ENCODE measurements around the gene CDYL2.
"Not testable (repeated sequence)": the region's sequence is repeated elsewhere in the genome, so short reads cannot be mapped to it uniquely, and the experiment has no call there.

Gene CDYL2

GRCh38 chr16:80659865-80660264 lies 144.5 kb downstream of the CDYL2 start:
- Histone ChIP-seq H3K9ac (ENCODE audit: low read depth, low read length) (no peak overlapping the region), H3K27ac (ENCODE audit: low read depth, low read length) (no peak overlapping the region), H3K4me3 (ENCODE audit: low read depth, low read length) (no peak overlapping the region), H3K27me3 (ENCODE audit: control insufficient read depth, insufficient read depth, low read length) (no peaks in the 10 kb centered on the region), H3K36me3 (ENCODE audit: control insufficient read depth, insufficient read depth, low read length) (no peaks in the 10 kb centered on the region), H3K4me1 (ENCODE audit: control insufficient read depth, insufficient read depth, low read length) (no peaks in the 10 kb centered on the region), H3K9me3 (ENCODE audit: control insufficient read depth, insufficient read depth, low read length) (no peaks in the 10 kb centered on the region)

GRCh38 chr16:80656711-80657150 lies 147.7 kb downstream of the CDYL2 start:
- Histone ChIP-seq H3K36me3 (ENCODE audit: control insufficient read depth, insufficient read depth, low read length) (no peaks in the 10 kb centered on the region), H3K27ac (ENCODE audit: low read depth, low read length) (no peak overlapping the region), H3K9ac (ENCODE audit: low read depth, low read length) (no peak overlapping the region), H3K4me1 (ENCODE audit: control insufficient read depth, insufficient read depth, low read length) (no peaks in the 10 kb centered on the region), H3K4me3 (ENCODE audit: low read depth, low read length) (no peak overlapping the region), H3K9me3 (ENCODE audit: control insufficient read depth, insufficient read depth, low read length) (no peaks in the 10 kb centered on the region), H3K27me3 (ENCODE audit: control insufficient read depth, insufficient read depth, low read length) (no peaks in the 10 kb centered on the region)

- Histone ChIP-seq H3K27me3 (ENCODE audit: control insufficient read depth, insufficient read depth, low read length) (no peaks in the 10 kb centered on the region), H3K9ac (ENCODE audit: low read depth, low read length) (no peak overlapping the region), H3K4me3 (ENCODE audit: low read depth, low read length) (no peak overlapping the region), H3K9me3 (ENCODE audit: control insufficient read depth, insufficient read depth, low read length) (no peaks in the 10 kb centered on the region), H3K36me3 (ENCODE audit: control insufficient read depth, insufficient read depth, low read length) (no peaks in the 10 kb centered on the region), H3K4me1 (ENCODE audit: control insufficient read depth, insufficient read depth, low read length) (no peaks in the 10 kb centered on the region), H3K27ac (ENCODE audit: low read depth, low read length) (no peak overlapping the region)
Measured at GRCh38 chr16:80656161-80656560, 148.2 kb downstream of the CDYL2 start.

GRCh38 chr16:80655751-80656150 lies 148.6 kb downstream of the CDYL2 start:
- no peak overlapping the region for H3K9ac ChIP-seq (ENCODE audit: low read depth, low read length)
- no peaks in the 10 kb centered on the region for H3K4me1 ChIP-seq (ENCODE audit: control insufficient read depth, insufficient read depth, low read length)
- no peaks in the 10 kb centered on the region for H3K36me3 ChIP-seq (ENCODE audit: control insufficient read depth, insufficient read depth, low read length)
- no peak overlapping the region for H3K4me3 ChIP-seq (ENCODE audit: low read depth, low read length)
- H3K27me3 ChIP-seq (ENCODE audit: control insufficient read depth, insufficient read depth, low read length), result no peaks in the 10 kb centered on the region
- H3K27ac ChIP-seq (ENCODE audit: low read depth, low read length), result no peak overlapping the region
- no peaks in the 10 kb centered on the region for H3K9me3 ChIP-seq (ENCODE audit: control insufficient read depth, insufficient read depth, low read length)

GRCh38 chr16:80654094-80654862 lies 150.1 kb downstream of the CDYL2 start:
- Histone ChIP-seq H3K4me1 (ENCODE audit: control insufficient read depth, insufficient read depth, low read length) (no peaks in the 10 kb centered on the region), H3K9me3 (ENCODE audit: control insufficient read depth, insufficient read depth, low read length) (no peaks in the 10 kb centered on the region), H3K27me3 (ENCODE audit: control insufficient read depth, insufficient read depth, low read length) (no peaks in the 10 kb centered on the region), H3K9ac (ENCODE audit: low read depth, low read length) (no peak overlapping the region), H3K27ac (ENCODE audit: low read depth, low read length) (no peak overlapping the region), H3K36me3 (ENCODE audit: control insufficient read depth, insufficient read depth, low read length) (no peaks in the 10 kb centered on the region), H3K4me3 (ENCODE audit: low read depth, low read length) (no peak overlapping the region)

GRCh38 chr16:80652441-80652840 lies 152.0 kb downstream of the CDYL2 start:
- no peak overlapping the region for H3K4me3 ChIP-seq (ENCODE audit: low read depth, low read length)
- H3K9ac ChIP-seq (ENCODE audit: low read depth, low read length), result no peak overlapping the region
- no peaks in the 10 kb centered on the region for H3K9me3 ChIP-seq (ENCODE audit: control insufficient read depth, insufficient read depth, low read length)
- no peak overlapping the region for H3K27ac ChIP-seq (ENCODE audit: low read depth, low read length)
- H3K27me3 ChIP-seq (ENCODE audit: control insufficient read depth, insufficient read depth, low read length), result no peaks in the 10 kb centered on the region
- no peaks in the 10 kb centered on the region for H3K36me3 ChIP-seq (ENCODE audit: control insufficient read depth, insufficient read depth, low read length)
- H3K4me1 ChIP-seq (ENCODE audit: control insufficient read depth, insufficient read depth, low read length), result no peaks in the 10 kb centered on the region

GRCh38 chr16:80650281-80650680 lies 154.1 kb downstream of the CDYL2 start:
- H3K9ac ChIP-seq (ENCODE audit: low read depth, low read length); H3K27me3 ChIP-seq (ENCODE audit: control insufficient read depth, insufficient read depth, low read length); H3K9me3 ChIP-seq (ENCODE audit: control insufficient read depth, insufficient read depth, low read length); H3K27ac ChIP-seq (ENCODE audit: low read depth, low read length); H3K4me3 ChIP-seq (ENCODE audit: low read depth, low read length); H3K36me3 ChIP-seq (ENCODE audit: control insufficient read depth, insufficient read depth, low read length); H3K4me1 ChIP-seq (ENCODE audit: control insufficient read depth, insufficient read depth, low read length): not testable (repeated sequence)

GRCh38 chr16:80640316-80640715 lies 164.1 kb downstream of the CDYL2 start:
- H3K36me3 ChIP-seq (ENCODE audit: control insufficient read depth, insufficient read depth, low read length), result no peaks in the 10 kb centered on the region
- H3K4me3 ChIP-seq (ENCODE audit: low read depth, low read length), result no peak overlapping the region
- H3K9me3 ChIP-seq (ENCODE audit: control insufficient read depth, insufficient read depth, low read length), result no peaks in the 10 kb centered on the region
- H3K27me3 ChIP-seq (ENCODE audit: control insufficient read depth, insufficient read depth, low read length), result no peaks in the 10 kb centered on the region
- no peak overlapping the region for H3K9ac ChIP-seq (ENCODE audit: low read depth, low read length)
- no peak overlapping the region for H3K27ac ChIP-seq (ENCODE audit: low read depth, low read length)
- H3K4me1 ChIP-seq (ENCODE audit: control insufficient read depth, insufficient read depth, low read length), result no peaks in the 10 kb centered on the region

- H3K27ac ChIP-seq (ENCODE audit: low read depth, low read length), result no peak overlapping the region
- H3K4me1 ChIP-seq (ENCODE audit: control insufficient read depth, insufficient read depth, low read length), result no peaks in the 10 kb centered on the region
- H3K36me3 ChIP-seq (ENCODE audit: control insufficient read depth, insufficient read depth, low read length), result no peaks in the 10 kb centered on the region
- no peaks in the 10 kb centered on the region for H3K27me3 ChIP-seq (ENCODE audit: control insufficient read depth, insufficient read depth, low read length)
- H3K9me3 ChIP-seq (ENCODE audit: control insufficient read depth, insufficient read depth, low read length), result no peaks in the 10 kb centered on the region
- no peak overlapping the region for H3K4me3 ChIP-seq (ENCODE audit: low read depth, low read length)
- H3K9ac ChIP-seq (ENCODE audit: low read depth, low read length), result no peak overlapping the region
Measured at GRCh38 chr16:80639636-80640035, 164.8 kb downstream of the CDYL2 start.

GRCh38 chr16:80637621-80638020 lies 166.8 kb downstream of the CDYL2 start:
- H3K9ac ChIP-seq (ENCODE audit: low read depth, low read length), result no peak overlapping the region
- H3K9me3 ChIP-seq (ENCODE audit: control insufficient read depth, insufficient read depth, low read length), result no peaks in the 10 kb centered on the region
- no peak overlapping the region for H3K4me3 ChIP-seq (ENCODE audit: low read depth, low read length)
- no peaks in the 10 kb centered on the region for H3K4me1 ChIP-seq (ENCODE audit: control insufficient read depth, insufficient read depth, low read length)
- no peak overlapping the region for H3K27ac ChIP-seq (ENCODE audit: low read depth, low read length)
- no peaks in the 10 kb centered on the region for H3K27me3 ChIP-seq (ENCODE audit: control insufficient read depth, insufficient read depth, low read length)
- no peaks in the 10 kb centered on the region for H3K36me3 ChIP-seq (ENCODE audit: control insufficient read depth, insufficient read depth, low read length)

GRCh38 chr16:80631581-80631980 lies 172.8 kb downstream of the CDYL2 start:
- no peak overlapping the region for H3K9ac ChIP-seq (ENCODE audit: low read depth, low read length)
- H3K9me3 ChIP-seq (ENCODE audit: control insufficient read depth, insufficient read depth, low read length), result no peaks in the 10 kb centered on the region
- no peaks in the 10 kb centered on the region for H3K36me3 ChIP-seq (ENCODE audit: control insufficient read depth, insufficient read depth, low read length)

More at GRCh38 chr16:80631581-80631980, 172.8 kb downstream of the CDYL2 start:
- Histone ChIP-seq H3K4me1 (ENCODE audit: control insufficient read depth, insufficient read depth, low read length) (no peaks in the 10 kb centered on the region), H3K4me3 (ENCODE audit: low read depth, low read length) (no peak overlapping the region), H3K27ac (ENCODE audit: low read depth, low read length) (no peak overlapping the region), H3K27me3 (ENCODE audit: control insufficient read depth, insufficient read depth, low read length) (no peaks in the 10 kb centered on the region)

Measured in HUES48 (cell line).